ENCODE results near the gene HS3ST3A1.

- TF ChIP-seq CTCF (IDR thresholded peaks at IDR 0.05) (no peak), POLR2AphosphoS5 (IDR thresholded peaks at IDR 0.05) (no peak), POLR2A (IDR thresholded peaks at IDR 0.05) (no peak)
Measured at GRCh38 chr17:13575466-13575865, 26.3 kb downstream of the HS3ST3A1 start.

Data from sigmoid colon (tissue), 4 donors.